Coronary artery (tissue), 2 donors: Measurements from ENCODE around the gene RASGRP2.
A peak's percentile ranks its signal among the peaks of the same experiment; 100 is the strongest.

Experiments
- DNase-seq: peaks from one replicate; pipeline ENCODE4 v3.0.0-alpha.2; 2017; ENCODE audit warnings: low spot score
- H3K27ac ChIP-seq, 2 donors: fragments of 200-600 bp; sonication (generic); one replicate each; pipeline ENCODE4 v1.5.1; 2016 to 2019
- H3K4me3 ChIP-seq: fragments of 200-600 bp; sonication (generic); 2 replicates; pipeline ENCODE4 v1.5.1; 2016; ENCODE audit warnings: mild to moderate bottlenecking, moderate library complexity
- TF ChIP-seq, protein P1 (sequence below): fragments of 200-600 bp; sonication (generic); IDR thresholded peaks from one replicate; pipeline ENCODE4 v1.5.1; 2019; ENCODE audit warnings: antibody characterized with exemption

RASGRP2 gene

DNA sequence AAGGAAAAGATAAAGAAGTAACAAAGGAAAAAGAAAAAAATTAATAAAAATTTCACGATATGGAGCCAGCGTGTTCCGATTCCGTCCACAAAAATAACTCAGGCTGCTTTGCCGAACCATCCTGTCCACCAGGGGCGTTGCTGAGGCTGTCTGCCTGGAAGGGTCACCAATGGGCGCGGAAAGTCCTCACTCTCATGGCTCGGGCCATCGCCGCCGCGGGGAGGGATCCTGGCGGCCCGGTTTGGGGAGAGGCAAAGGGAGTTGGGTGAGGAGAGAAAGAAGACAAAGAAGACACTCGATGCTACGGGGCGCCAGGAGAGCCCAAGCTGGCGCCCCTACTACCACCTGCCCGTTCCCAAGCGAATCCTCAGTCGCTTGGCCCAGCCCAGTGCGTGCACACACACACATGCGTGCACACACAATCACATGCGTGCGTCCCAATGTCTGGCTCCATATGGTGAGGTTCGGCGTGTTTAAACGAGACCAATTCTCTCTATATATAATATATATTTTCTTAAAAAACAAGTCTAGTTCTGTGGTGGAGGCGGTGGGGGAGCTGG is 21.4 kb upstream of the RASGRP2 start:
- DNase-seq = no peak
- TF ChIP-seq, protein P1, sequence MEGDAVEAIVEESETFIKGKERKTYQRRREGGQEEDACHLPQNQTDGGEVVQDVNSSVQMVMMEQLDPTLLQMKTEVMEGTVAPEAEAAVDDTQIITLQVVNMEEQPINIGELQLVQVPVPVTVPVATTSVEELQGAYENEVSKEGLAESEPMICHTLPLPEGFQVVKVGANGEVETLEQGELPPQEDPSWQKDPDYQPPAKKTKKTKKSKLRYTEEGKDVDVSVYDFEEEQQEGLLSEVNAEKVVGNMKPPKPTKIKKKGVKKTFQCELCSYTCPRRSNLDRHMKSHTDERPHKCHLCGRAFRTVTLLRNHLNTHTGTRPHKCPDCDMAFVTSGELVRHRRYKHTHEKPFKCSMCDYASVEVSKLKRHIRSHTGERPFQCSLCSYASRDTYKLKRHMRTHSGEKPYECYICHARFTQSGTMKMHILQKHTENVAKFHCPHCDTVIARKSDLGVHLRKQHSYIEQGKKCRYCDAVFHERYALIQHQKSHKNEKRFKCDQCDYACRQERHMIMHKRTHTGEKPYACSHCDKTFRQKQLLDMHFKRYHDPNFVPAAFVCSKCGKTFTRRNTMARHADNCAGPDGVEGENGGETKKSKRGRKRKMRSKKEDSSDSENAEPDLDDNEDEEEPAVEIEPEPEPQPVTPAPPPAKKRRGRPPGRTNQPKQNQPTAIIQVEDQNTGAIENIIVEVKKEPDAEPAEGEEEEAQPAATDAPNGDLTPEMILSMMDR = no peak
- Histone ChIP-seq H3K27ac (no peak overlapping the region), H3K4me3 (no peak overlapping the region)

DNA sequence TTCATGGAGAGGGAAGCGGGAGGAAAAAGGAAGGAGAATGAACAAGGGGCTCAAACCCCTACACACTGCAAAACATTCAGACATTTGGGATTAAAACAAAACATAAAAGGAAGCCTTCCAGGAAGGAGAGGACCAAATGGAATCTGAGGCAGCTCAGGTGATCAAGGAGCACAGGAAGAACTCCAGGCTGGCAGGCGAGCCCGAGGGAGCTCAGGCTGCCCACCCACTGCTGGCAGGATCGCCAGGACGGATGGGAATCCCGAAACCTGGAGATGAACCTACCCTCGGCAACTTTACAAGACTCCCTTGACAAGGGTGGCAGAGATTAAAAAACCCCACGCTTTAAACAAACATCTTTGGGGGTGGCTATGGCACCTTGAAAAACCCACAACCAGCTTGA is 20.8 kb upstream of the RASGRP2 start:
- no peak overlapping the region for H3K27ac ChIP-seq
- no peak overlapping the region for H3K4me3 ChIP-seq
- TF ChIP-seq, protein P1 = no peak
- DNase-seq = no peak

DNA sequence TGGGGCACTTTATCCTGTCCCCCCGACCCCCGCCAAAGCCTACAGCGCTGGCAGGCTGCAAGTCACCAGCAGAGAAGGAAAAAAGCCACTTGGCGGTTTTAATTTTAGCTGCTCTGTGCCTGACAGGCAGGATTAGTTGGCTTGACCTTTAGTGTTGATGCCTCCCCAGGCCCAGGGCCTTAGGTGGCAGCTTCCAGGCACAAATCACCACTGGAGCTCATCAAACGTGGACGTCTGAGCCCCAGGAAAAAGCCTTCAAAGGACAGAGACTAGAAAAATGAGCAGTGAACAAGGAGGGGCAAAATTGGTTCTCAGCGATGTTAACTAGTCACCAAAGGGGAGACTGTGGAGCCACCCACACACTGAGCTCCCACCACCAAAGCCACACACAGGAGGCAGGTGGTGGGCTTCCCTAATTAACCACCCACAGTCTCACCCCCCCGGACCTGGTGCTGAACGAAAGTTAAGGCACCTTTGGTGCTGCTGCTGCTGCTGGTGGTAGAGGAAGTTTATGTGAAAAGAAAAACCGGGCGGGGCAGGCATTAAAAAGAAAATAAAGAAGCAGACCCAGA is 20.2 kb upstream of the RASGRP2 start:
- peak overlapping the region; percentile 3 to 79 for H3K27ac ChIP-seq
- no peak for DNase-seq
- H3K4me3 ChIP-seq = no peak overlapping the region
- TF ChIP-seq, protein P1 = no peak

DNA sequence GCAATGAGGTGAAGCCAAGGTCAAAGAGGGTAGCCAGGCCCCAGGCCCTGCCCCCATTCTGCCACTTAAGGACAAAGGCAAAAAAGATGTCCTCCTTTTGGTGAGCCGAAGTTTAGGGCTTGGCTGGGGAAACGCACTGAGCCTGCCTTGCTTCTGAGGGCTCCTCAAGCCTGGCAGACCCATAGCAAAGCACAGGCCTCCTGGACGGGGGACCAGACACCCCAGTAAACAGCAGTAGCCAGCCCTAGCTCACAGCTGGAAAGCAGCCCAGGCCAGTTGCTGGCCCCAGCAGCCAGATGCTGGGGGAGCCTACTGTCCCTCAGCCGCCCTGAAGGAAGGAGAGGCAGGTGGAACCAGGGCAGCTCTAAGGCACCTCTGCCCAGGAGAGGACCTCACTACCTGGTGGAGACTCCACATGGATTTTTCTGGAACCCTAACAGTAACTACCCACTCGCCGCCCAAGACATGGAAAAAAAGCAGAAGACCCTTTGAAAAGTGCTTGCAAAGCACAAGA is 19.6 kb upstream of the RASGRP2 start:
- Histone ChIP-seq H3K4me3 (no peak overlapping the region), H3K27ac (peak overlapping the region; percentile 3 to 79)
- TF ChIP-seq, protein P1 = no peak
- peak; percentile 68 for DNase-seq

DNA sequence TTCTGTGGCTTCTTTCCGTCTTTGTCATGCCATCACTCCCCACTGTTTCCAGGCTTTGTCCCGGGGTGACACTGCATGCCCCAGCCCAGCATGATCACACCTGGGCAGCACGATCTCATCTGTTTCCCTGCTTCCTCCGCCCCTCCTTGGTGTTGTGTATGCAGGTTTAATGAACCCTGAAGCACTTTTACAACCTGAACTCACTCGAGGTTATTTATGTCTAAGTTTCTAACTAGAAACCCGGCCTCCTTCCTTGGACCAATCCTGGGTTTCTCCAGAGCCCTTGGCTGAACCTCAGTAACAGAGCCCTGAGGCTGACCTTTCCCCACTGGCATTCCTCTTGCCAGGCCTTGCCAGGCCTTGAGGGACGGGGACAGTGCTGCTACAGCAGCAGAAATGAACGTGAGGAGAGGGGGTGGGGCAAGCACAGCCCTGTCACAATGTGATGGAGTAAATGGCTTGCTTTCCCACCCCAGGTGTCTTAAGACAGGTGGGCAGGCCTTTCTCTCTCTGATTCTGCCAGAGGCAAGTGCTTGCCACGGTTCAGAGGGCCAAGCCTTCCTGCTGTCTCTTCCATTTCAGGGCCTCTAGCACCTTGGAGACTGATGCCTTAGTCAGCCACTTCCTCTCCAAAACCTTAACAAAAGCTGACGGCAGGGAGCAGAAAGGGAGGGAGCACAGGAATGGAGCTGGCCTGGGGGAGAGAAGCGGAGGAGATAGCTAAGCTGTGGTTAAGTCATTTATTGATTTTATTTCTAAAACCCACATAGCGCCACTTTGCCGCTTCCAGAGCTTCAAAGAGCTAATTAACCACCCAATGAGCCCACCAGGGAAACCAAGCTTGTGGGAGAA is 19.0 kb upstream of the RASGRP2 start:
- DNase-seq = peak; percentile 72
- peak overlapping the region; percentile 3 to 79 for H3K27ac ChIP-seq
- H3K4me3 ChIP-seq = no peak overlapping the region
- TF ChIP-seq, protein P1 = no peak

DNA sequence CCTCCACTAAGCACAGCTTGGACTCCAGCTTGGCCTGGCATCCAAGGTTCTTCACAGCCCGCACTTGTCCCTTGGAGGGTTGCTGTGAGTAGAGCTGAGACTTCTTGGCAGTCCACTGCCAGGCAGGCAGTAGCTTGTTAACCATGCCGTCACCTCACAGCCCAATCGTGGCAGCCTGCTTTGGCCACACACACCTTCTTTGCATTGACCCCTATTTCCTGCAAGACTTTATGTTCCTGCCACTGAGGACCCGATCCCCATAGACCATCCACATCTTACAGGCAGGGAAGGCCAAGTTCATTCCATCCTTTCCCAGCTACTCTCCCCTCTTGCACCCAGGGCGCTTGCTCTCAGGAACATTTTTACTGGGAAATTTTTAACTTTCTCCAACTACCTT is 18.3 kb upstream of the RASGRP2 start:
- TF ChIP-seq, protein P1 = no peak
- Histone ChIP-seq H3K4me3 (no peak overlapping the region), H3K27ac (peak overlapping the region; percentile 3 to 79)
- DNase-seq = no peak
